ENCODE measurements around the gene SLC23A1. TPM values are rescaled to one million over a fixed set of nuclear protein-coding genes. Genes with fewer than 3 reads are reported as not detected.

Gene SLC23A1
- total and polyA plus RNA-seq, 2 of the 13 experiments (the other 11 are each of a cell fraction or from before 2014, with no cell fraction given), result 6.0 to 6.6 TPM

DNA sequence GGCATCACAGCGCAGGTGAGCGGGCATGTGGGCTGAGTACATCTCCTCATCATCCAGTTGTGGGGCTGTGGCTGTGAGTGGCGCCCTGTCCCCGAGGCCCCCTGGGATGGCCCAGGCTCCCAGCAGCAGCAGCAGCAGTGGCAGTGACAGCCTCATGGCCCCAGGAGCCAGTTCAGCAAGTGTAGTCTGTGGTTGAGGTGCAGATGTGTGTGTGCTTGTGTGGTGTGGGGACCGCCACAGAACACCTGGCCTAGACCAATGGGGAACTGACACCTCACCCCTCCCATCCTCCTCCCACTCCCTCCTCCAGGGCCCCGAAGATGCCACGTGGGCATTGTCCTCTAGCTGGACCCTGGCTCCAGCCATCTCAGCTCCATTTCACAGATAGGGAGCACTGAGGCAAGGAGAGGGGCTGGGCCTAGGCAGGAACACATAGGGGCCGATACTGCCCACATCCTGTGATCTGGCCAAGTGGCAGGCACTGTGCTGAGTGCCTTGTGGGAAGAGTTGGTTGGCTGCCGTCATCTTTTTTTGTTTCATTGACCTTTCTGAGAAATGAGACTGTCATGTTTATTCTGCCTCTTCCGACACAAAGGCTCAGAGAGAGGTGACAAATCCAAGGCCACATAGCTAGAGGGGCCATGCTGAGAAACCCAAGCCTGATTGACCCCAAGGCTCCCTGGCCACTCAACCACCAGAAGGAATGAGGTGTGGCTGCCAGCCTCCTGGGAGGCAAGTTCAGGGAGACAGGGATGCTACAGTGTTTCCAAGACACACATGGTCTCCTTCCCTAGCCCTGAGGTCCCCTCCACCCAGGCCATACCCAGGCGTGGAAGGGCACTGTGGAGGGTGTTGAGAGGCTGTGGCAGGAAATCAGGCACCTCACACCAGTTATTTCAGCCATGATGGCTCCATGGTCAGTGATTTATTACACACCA is 6.9 kb upstream of the SLC23A1 start, which contains the start of gene MZB1 (continued):
- TF ChIP-seq, protein P1, sequence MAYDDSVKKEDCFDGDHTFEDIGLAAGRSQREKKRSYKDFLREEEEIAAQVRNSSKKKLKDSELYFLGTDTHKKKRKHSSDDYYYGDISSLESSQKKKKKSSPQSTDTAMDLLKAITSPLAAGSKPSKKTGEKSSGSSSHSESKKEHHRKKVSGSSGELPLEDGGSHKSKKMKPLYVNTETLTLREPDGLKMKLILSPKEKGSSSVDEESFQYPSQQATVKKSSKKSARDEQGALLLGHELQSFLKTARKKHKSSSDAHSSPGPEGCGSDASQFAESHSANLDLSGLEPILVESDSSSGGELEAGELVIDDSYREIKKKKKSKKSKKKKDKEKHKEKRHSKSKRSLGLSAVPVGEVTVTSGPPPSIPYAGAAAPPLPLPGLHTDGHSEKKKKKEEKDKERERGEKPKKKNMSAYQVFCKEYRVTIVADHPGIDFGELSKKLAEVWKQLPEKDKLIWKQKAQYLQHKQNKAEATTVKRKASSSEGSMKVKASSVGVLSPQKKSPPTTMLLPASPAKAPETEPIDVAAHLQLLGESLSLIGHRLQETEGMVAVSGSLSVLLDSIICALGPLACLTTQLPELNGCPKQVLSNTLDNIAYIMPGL (CRISPR knock-in tag; IDR thresholded peaks at IDR 0.05; ENCODE audit: borderline replicate concordance in 1 of 2, low read depth in 1 of 2), result no peak
- TF ChIP-seq TAF1 (CRISPR knock-in tag; IDR thresholded peaks at IDR 0.05), result no peak
- peak; percentile 95 for TF ChIP-seq ZNF629 (CRISPR knock-in tag; conservative IDR thresholded peaks at IDR 0.05)
- TF ChIP-seq HMG20B (CRISPR knock-in tag; conservative IDR thresholded peaks at IDR 0.05), result no peak
- peak; percentile 51; the same call in 1 of the 2 replicates for TF ChIP-seq ZC3H13 (CRISPR knock-in tag; IDR thresholded peaks at IDR 0.05)
- TF ChIP-seq FOXA1 (IDR thresholded peaks at IDR 0.05), result no peak
- TF ChIP-seq FOXA1 (CRISPR knock-in tag; IDR thresholded peaks at IDR 0.05), result peak; percentile 14; the same call in 1 of the 2 replicates
- TF ChIP-seq MED13 (CRISPR knock-in tag; IDR thresholded peaks at IDR 0.05), result no peak

DNA sequence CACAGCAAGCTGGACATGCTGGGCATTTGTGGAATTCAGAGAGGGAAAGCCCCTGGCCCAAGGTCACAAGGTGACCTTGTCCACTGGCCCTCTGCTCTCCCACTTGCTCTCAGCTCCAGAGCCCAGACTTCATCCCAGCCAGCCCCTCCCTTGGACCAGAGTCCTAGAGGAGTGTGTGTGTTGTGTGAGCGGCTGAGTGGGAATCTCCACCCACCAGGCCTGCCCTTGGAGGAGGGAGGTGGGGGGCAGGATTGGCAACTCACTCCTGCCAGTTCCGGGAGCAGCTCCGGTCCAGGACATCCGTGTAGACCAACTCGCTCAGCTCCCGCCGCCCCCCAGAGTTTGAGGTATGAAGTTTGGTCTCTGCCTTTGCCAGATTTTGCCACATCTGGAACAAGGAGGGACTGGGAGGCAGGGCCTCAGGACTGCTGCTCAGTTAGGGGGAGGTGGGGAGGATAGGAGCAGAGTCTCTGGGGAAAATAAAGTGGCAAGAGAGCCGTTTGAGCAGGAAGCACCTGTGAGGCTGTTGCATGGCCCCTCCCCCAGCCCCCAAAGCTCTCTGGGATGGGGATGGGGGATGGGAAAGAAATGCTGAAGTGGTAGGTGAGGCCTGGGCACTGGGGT is 5.2 kb upstream of the SLC23A1 start:
- FAIRE-seq (peak; percentile 91), DNase-seq (ENCODE audit: low spot score) (peak; percentile 63), ATAC-seq (peak; percentile 56)
- no peaks in the 10 kb centered on the region for H3K9me3 ChIP-seq (ENCODE audit: low read length)
- H4K20me1 ChIP-seq (ENCODE audit: insufficient read depth, low read length), result no peaks in the 10 kb centered on the region
- in situ Hi-C loops (cut with HindIII; ENCODE audit: extremely low pct_ligation_motif_present, low pct_unique_long_range_greater_than_20kb) (no loop called here), intact Hi-C loops (cut with micrococcal nuclease; ENCODE audit: unreplicated experiment) (no loop called here)
- H2AFZ ChIP-seq (ENCODE audit: low read length), result no peak overlapping the region
- H3K4me1 ChIP-seq (ENCODE audit: insufficient read depth, low read length), result peaks cover 71% of the 10 kb centered on the region
- H3K27ac ChIP-seq (ENCODE audit: extremely low read length, insufficient read depth, low read length), result peak overlapping the region; percentile 38
- H3K9ac ChIP-seq (ENCODE audit: insufficient read depth, low read depth, low read length), result peak overlapping the region; percentile 48
- BruUV-seq (replicated peaks), result no TSS peak
- H3K27me3 ChIP-seq (ENCODE audit: control insufficient read depth in 1 of 2, insufficient read depth in 2 of 2, low read length in 2 of 2), result no peaks in the 10 kb centered on the region; a peak in 1 of 5 replicates
- H3K4me3 ChIP-seq (replicated peaks in 1 of 3; ENCODE audit: insufficient read depth in 1 of 3, low read depth in 2 of 3, low read length in 3 of 3), result peak overlapping the region; percentile 32 to 67 (median 47)
- H3K36me3 ChIP-seq (replicated peaks in 1 of 2; ENCODE audit: control insufficient read depth in 1 of 2, insufficient read depth in 2 of 2, low read length in 2 of 2), result no peaks in the 10 kb centered on the region
- peaks cover 10% of the 10 kb centered on the region for H3K79me2 ChIP-seq (ENCODE audit: insufficient read depth, low read length)
- ChIA-PET POLR2A (interaction anchor here (0.9 to 3.0 kb wide), 6 partner anchors 12 to 115 kb away, joined by 3 to 12 read pairs (median 4); partner anchors contain the start of genes PAIP2 and SPATA24), CTCF (ENCODE audit: low intra/inter-chr PET ratio, low total read pairs) (no interaction called here)
- WGBS (ENCODE audit: low lambda C conversion rate), result 0% methylated on average over 3 of the region's 8 CpGs
- peak overlapping the region; percentile 88 for H3K4me2 ChIP-seq (ENCODE audit: low read depth, low read length)
- TF ChIP-seq RFXAP (CRISPR knock-in tag; IDR thresholded peaks at IDR 0.05; ENCODE audit: borderline replicate concordance), result 0 out of 2 replicates have a peak, but pooled peaks have one; percentile 10
- peak; percentile 70 for TF ChIP-seq ZFP91 (CRISPR knock-in tag; IDR thresholded peaks at IDR 0.05; ENCODE audit: borderline replicate concordance)
- peak; percentile 84 for TF ChIP-seq ZNF687 (CRISPR knock-in tag; IDR thresholded peaks at IDR 0.05)
- TF ChIP-seq RELA (CRISPR knock-in tag; IDR thresholded peaks at IDR 0.05), result peak; percentile 26; the same call in 1 of the 2 replicates
- TF ChIP-seq ZNF788 (CRISPR knock-in tag; IDR thresholded peaks at IDR 0.05; ENCODE audit: borderline replicate concordance), result peak; percentile 78; the same call in 1 of the 2 replicates

Data from HepG2 (cell line).